DMS153 treated with DMSO at 0.1 percent for 48 hours (cell line): ENCODE measurements around the gene DAGLA.

Experiments used
- DNase-seq: peaks from one replicate; lab custom pipeline; 2025; ENCODE audit not compliant: unreplicated experiment; lab: John Stamatoyannopoulos, UW

DAGLA gene

DNA sequence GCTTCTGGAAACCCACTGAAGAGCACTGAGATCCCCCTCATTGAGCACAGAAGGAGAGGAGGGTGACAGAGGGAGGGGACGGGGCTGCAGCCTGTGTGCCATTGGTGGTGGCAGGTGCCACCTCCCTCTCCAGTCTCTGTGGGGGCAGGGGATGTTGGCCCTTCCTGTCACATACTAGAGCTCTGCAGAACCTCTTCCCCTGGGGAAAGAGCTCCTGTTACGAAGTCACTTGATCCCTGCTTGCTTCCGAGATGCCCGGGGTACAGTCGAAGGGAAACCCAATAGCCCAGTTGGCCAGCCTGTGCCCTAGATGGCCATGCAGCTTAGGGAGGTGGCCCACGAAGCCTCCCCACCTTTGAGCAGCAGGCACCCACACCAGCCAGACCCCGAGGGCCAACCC, 29.4 kb downstream of the DAGLA start:
- DNase-seq, result no peak

DNA sequence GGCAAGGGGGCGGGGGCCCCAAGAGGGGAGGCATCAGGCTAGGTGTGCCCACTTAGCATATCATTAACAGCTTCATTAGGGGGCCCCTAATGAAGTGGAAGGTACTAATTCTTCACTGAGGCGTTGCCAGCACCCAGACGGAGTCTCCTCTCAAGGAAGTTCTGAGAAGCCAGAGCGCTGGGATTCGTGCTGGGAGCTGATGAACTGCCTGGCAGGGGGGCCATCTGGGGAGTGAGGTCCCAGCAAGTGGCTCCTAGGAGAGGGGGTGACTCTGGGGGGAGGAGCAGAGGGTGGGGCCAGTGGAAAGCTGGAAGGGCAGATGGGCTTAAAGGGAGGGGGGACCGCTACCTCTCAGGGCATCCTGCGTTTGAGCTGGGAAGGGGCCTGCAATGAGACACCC, 29.8 kb downstream of the DAGLA start:
- DNase-seq, result no peak

DNA sequence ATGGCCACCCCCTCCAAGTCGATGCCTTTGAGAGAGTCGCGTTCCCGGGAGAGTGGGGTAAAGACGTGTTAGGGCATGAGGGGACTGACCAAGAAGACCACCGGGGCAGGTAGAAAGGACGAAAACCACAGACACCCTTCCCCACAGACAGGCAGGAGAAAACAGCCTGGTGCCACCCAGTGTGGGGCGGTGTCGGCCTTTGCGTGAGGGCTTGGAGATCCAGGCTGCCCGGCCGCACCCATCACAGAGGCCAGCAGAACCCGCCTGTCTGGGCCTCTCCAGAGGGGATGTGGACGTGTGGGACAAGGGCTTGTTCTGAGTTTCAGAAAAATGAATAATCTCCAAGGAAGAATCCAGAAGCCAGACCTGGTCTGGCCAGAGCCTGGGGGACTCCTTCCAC, 30.8 kb downstream of the DAGLA start:
- no peak for DNase-seq

DNA sequence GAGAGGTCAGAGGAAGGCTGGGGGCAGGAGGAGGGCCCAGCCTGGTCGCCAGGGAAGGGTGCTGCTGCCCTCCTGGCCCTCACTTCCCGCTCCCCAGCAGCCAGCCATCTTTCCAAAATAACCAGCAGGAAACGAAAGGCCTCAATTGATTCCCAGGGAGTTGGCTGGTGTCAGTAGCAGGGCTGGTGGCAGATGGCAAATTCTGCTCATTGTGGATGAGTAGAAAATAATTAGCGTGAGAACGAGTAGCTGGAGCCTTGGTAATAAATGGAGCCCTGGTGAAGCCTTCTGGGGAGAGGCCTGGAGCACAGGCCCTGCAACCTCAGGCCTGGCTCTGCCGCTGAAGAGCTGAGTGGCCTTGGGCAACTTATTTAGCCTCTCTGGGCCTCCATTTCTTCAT, 31.3 kb downstream of the DAGLA start:
- DNase-seq, result no peak

DNA sequence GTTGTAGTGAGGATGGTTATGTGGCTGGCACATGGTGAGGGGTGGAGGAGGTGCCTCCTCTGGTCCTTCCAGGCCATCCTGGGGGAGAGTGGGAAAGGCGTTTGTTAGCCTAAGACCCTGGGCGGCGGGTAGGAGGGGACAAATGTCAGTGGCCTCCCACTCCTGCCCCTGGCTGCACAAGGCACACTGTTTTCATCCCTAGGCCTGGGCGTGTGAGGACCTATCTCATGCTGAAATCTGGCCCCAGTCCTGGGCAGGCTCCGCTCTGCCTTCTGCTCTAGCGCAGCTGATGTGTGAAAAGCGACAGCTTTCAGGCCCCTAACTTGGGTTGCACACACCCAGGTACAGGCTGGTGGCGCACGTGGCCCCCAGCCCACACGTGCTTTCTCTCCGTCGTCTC, 32.1 kb downstream of the DAGLA start:
- DNase-seq, result no peak

DNA sequence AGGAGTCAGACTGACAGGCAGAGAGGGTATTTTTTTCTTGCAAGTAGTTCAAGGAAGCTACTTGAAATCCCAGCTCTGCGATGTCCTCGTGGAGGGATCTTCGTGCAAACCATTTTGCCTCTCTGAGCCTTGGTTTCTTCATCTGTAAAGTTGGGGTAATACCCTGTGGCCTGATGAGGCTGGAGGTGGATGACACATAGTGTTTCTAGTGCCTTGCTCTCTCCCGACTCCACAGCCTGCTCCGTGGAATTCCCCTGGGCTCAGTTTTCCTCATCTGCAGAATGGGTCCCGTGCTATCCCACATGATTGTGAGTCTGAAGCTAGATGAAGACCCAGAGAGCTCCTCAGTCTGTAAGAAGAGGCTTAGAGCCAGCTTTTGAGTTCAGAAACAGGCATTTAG, 32.7 kb downstream of the DAGLA start:
- no peak for DNase-seq

DNA sequence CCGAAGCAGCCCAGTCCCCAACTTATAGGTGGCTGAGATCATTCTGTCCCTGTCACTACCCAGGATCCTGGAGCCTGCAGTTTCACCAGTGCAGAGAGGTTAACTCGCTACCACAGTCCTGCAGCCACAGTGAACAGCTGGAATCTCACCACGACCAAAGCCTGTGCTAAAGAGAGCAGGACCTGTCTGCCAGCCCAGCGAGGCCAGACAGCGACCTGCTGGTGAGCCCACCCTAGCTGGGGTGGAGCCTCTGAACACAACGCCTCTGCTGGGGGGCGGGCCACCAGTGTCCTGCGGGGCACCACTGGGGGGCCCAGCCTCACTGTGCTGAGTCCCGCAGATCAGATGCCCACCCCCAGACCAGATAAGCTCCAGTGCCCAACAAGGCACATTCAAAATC, 33.3 kb downstream of the DAGLA start:
- no peak for DNase-seq

DNA sequence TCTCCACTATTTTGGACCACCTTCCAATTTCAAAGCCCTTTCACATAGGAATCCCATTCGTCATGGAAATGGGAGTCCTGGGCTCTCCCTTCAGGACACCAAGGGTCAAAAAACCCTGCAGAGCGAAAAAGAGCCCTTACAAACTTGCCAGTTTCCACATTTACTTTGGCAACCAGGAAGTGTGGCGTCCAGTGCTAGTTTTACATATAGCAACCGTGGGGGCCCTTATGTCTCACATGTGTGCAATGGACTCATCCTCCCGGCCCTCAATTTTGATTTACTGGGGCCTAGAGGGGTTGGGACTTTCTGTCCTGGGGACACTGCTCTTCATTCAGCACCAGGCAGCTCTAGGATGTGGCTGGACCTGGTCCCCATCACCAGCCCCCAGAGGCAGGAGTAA, 33.7 kb downstream of the DAGLA start:
- DNase-seq, result no peak

DNA sequence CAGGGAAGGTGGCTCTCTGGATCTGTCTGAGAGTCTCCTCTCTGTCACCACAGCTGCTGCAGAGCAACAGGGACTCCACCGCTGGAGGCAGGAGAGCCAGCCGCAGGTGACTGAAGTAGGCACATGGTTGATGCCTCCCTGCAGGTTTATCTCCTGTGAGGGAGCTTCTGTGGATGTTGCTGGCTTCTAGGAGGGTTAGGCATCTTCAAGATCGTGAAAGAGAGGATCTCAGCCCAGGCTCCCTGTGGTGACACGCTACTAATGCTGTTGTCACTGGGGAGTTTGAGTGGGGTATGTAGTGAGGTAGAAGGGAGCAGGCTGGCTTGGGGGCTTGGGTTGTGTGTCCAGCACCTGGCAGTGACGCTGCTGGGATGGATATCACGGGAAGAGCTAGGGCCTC, 34.1 kb downstream of the DAGLA start:
- no peak for DNase-seq

DNA sequence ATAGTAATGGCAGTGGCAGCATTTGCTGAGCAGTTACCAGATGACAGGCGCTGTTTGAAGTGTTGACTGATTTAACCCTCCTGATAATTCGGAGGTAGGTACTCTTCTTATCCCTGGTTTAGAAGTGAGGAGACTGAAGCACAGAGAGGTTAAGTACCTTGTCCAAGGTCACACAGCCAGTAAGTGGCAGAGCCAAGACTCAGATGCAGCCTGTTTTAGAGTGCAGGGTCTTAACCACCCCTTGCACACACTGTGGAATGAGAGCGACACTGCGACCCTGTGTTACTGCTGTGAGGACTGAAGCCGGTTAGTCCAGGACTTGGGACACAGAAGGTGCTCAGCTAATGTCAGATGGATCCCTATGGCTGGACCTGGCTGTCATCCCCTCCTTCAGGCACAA, 34.7 kb downstream of the DAGLA start:
- no peak for DNase-seq

DNA sequence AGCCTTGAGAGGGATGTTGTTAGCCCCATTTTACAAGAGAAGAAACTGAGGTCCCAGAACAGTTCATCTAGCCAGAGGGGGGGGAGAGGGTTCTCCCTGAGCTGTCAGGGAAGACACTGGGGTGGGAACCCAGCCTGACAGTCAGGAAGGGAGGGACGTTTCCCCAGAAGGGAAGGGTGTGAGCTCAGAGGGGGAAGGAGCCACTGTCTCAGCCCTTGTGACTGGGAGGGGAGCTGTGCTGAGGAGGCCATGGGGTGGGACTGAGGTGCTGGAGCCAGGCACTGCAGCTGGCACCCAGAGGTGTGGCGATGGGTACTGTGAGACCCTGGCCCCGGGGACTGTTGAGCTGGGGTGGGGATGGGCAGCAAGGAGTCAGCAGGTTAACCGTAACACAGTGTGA, 35.7 kb downstream of the DAGLA start:
- no peak for DNase-seq

DNA sequence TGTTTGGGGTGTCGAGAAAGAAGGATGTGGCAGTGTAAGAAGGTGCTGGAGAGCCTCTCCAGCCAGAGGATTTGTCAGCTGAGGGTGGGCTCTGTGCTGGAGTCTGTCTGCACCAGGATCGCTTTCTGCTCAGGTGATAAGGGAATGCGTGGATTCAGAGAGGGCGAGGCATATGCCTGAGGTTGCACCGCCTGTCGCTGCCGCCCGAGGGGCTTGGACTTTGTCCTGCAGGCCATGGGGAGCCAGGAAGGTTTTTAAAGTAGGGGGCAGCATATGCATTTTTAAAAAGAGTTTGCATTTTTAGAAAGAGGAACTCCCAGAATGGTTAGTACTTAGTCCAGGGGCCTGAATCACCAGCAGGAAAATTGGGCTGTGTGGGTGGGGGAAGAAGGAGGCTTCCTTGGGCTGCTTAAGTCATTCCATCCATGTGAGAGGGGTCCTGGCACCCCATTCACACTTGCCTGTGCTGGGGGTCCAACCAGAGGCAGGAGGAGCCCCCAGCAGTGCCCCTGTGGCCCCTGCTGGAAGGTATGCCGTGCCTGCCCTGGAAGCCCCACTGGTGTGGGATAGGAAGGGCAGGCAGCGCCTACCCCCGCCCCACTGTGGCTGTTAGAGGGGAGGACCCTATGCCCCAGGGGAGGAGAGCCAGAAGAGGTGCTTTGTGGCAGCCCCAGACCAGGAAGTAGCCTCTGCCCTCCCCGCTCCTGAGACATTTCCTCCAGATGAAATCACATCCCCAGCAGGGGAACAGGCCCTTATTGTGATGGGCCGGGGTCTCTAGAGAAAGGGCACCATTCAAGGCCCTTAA, 36.5 kb downstream of the DAGLA start:
- no peak for DNase-seq

DNA sequence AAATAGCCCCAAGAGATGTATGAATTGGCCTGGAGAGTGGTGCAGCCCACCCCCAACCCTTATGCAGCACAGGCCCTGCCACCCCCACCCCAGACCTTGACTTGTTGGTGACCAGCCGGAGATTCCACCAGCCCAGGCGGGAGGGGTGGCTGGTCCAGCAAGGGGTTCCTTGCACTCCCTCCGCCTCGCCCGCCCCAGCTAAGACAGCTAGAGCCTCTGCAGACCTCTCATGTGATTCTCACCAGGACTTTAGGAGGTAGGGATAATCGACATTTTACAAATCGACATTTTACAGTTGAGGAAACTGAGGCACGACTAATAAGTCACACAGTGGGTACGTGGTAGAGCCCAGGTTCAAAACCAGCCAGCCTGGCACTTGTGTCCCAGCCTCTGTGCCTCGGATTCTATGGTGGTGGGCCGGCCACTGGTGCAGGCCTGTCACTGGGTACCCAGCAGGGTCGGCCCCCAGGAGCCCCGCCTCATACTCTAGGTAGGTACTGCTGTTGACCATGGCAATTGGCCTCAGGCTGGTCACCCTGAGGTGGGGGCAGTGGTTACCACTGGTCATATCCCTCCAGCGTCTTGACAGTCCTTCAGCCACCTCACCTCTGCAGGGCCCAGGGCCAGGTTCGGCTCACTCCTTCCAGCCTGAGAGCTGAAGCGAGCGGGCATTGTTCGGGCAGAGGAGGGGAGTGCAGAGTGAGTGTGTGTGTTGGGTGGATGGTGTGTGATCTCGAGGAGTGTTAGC, 37.3 kb downstream of the DAGLA start:
- DNase-seq, result no peak

DNA sequence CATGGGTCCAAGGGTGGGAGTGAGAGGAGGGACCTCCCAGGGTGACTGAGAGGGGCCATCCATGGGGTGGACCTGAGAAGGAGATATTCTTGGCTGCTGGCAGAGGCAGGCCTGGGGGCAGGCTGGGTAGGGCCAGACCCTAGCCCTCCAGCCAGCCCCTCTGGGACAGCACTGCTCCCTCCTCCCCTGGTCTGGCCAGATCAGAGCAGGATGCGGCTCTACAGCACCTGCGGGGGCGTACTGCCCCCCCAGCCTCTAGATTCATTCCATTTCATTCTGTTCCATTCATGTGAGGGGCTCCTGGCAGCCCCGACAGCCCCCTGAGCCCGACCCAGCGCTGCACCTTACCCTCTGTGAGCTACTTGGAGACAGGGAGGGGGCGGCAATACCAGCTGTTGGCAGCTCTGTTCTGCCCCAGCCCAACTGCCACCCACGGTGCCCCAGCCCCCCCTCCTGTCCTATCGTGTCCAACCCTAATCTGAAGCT, 37.9 kb downstream of the DAGLA start:
- no peak for DNase-seq

DNA sequence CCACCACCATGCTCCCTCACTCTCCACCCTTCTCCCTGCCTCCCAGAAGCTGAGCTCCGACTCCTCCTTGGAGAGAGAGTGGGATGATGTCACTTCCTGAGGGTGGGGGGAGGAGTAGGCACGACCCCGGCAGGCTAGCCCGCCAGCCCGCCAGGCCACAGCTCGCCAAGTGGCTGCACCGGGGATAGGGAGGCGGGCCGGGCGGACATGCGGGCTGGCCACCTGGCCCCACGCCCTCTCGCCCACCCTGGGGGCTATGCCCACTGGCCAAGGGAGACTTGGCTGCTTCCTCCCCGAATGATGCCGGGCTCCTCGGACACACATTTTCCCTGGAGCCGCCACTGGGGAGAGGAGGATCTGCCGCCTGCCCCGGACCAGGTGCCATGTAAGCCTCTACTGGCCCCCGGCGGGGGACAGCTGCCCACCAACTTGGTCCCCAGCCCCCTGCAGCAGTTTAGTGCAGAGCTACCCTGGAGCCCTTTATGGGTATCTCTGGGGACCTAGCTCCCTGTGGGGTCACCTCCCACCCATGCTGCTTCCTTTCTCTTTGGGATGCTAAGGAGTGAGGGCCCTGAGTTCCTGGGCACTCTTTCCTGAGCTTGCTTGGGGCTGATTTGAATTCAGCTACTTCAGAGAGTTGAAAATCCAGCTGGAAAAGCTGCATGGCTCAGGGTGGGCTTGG, 38.6 kb downstream of the DAGLA start:
- no peak for DNase-seq

DNA sequence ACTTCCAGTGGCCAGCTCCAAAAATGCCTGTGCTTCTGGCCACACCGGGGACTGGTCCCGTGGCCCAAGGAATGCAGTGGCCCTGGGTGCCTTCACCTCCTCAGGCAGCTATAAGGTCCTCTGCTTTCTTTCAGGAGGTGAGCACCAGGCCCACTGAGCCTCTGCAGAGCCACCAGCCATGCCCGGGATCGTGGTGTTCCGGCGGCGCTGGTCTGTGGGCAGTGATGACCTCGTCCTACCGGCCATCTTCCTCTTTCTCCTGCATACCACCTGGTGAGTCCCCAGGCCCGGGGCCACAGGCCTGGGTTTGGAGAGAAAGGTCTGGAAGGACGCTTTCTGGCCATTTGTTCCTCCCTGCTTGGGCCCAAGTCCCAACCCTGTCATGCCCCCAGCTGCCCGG, 39.8 kb downstream of the DAGLA start:
- no peak for DNase-seq

DNA sequence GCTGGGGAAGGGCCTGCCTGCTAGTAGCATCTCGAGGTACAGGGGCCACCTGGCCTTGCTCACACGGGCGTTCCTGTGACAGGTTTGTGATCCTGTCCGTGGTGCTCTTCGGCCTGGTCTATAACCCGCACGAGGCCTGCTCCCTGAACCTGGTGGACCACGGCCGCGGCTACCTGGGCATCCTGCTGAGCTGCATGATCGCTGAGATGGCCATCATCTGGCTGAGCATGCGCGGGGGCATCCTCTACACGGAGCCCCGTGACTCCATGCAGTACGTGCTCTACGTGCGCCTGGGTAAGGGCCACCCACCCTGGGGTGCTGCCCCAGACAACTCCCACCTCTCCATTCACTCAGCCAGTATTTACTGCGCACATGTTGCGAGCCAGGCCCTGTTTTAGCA, 40.4 kb downstream of the DAGLA start:
- DNase-seq, result no peak

DNA sequence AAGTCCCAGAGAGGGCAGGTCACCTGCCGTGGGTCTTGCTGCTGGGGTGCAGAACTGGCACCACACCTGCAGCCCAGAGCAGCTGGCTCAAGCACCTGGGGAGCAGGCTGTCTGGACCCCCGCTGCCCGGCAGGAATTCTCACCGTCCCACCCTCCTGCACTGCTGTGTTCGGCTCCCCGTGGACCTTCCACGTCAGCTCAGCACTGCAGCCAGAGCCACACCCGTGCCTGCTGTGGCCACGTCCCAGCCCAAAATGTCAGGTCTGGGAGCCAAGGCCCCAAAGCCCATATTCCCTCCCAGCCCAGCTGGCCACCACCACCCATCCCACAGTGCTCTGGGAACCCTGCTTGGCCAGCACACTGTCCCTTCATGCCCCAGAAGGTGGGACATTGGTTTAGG, 44.2 kb downstream of the DAGLA start:
- no peak for DNase-seq

DNA sequence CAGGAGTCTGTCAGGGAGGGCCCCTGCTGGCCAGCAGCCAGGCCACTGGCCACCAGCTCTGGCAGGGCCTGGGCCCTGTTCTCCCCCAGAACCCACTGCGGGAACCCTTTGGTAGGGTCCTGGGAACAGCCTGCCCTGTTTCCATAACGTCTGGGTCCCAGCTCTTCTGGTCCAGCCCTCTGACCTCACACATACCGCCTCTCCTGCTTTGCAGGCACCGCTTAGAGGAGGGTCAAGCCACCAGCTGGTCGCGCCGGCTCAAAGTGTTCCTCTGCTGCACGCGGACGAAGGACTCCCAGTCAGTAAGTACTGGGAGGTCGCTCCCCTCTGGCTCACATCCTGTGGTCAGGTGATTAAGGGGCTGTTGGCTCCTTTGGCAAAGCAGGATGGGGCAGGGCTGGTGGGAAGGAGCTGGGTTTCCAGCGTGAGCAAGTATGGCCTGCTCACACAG, 45.6 kb downstream of the DAGLA start:
- no peak for DNase-seq

DNA sequence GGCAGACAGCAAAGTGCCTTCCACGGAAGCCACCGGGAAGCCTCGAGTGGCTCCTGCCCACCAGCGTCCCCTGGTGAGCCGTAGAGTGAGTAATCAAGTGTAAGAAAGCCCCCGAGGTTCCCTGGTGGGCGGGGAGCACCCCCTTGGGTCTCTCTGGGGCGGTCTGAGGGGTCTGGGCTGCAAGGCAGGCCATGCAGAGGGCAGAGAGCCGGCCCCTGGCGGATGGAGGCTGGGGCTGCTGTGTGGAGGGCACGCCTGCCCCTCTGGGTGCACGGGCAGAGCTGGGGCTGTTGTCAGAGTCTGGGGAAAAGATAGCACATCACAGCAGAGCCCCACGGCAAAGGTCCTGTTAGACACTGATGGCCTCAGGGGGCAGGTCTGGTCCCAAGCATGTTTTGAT, 46.6 kb downstream of the DAGLA start:
- DNase-seq, result no peak

DNA sequence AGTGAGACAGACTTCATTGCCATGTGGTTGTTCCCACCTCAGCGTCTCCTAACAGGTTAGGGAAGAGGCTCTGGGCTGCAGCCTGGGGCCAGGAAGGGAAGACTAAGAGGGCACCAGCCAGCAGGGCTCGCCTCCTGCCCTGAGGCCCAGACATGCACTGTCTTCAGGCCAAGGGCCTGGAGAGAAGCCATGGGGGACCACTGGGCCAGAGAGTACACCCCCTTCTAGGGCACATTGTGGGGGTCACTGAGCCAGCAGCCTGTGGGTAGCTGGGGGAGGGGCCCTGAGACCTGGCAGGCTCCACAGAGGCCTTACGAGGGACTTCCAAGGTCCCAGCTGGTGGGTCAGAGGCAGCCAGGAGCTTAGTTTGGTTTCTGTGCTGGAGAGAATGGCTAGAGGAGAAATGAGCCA, 47.2 kb downstream of the DAGLA start:
- no peak for DNase-seq
